SK-N-SH (cell line): Measurements from ENCODE around the gene CDHR3. TPM values are rescaled to one million over a fixed set of nuclear protein-coding genes. Genes with fewer than 3 reads are reported as not detected.

Experiments used
- CTCF ChIA-PET: fragments of 300-600, 350-600 bp; formaldehyde crosslinking; extraction: SDS; loops from one replicate; lab custom pipeline; 2021; lab: Yijun Ruan, JAX
- POLR2A ChIA-PET: fragments of 350-600 bp; sonication (Branson Sonifier 250); formaldehyde crosslinking; extraction: SDS; loops from one replicate; lab custom pipeline; 2020; ENCODE audit warnings: antibody characterized with exemption, inconsistent platforms; lab: Yijun Ruan, JAX
- DNase-seq: peaks from one replicate; pipeline ENCODE4 v3.0.0; 2012
- H2AFZ ChIP-seq: fragments of 200-600 bp; sonication (generic); 2 replicates; pipeline ENCODE4 v1.8.1; 2016; ENCODE audit warnings: antibody characterized with exemption, mild to moderate bottlenecking, low read depth
- H3F3A ChIP-seq: fragments of 200-600 bp; sonication (generic); replicated peaks from 2 replicates; pipeline ENCODE3; 2016; ENCODE audit warnings: antibody characterized with exemption, mild to moderate bottlenecking; ENCODE audit not compliant: insufficient read depth
- H3K27ac ChIP-seq, 2 experiments: fragments of 200-500 bp in 1 of 2; fragments of 200-600 bp in 1 of 2; sonication (Bioruptor generic) in 1 of 2; sonication (generic), shearing (Covaris generic) in 1 of 2; 2 replicates each; pipeline versions ENCODE4 v1.5.1 to v1.6.1; 2014 to 2016; ENCODE audit warnings: low read depth in 2 of 2, inconsistent platforms in 1 of 2, low read length in 1 of 2, mild to moderate bottlenecking in 1 of 2, mixed read lengths in 1 of 2
- H3K27me3 ChIP-seq: fragments of 200-600 bp; sonication (generic), shearing (Covaris generic); 2 replicates; pipeline ENCODE4 v1.6.1; 2016; ENCODE audit warnings: mixed run types; ENCODE audit not compliant: insufficient read depth
- H3K36me3 ChIP-seq, 2 experiments: fragments of 200-500 bp in 1 of 2; fragments of 200-600 bp in 1 of 2; sonication (Bioruptor generic) in 1 of 2; sonication (generic) in 1 of 2; replicated peaks in 1 of 2; 2 replicates each; pipeline versions ENCODE3 to v1.5.1; 2014 to 2016; ENCODE audit warnings: low read length in 1 of 2, mild to moderate bottlenecking in 1 of 2; ENCODE audit not compliant: insufficient read depth in 2 of 2, control insufficient read depth in 1 of 2
- H3K4me1 ChIP-seq, 2 experiments: fragments of 200-500 bp in 1 of 2; fragments of 200-600 bp in 1 of 2; sonication (Bioruptor generic) in 1 of 2; sonication (generic), shearing (Covaris generic) in 1 of 2; 2 replicates each; pipeline versions ENCODE4 v1.5.1 to v1.6.1; 2014 to 2016; ENCODE audit warnings: low read depth in 1 of 2, low read length in 1 of 2, mixed run types in 1 of 2; ENCODE audit not compliant: insufficient read depth in 2 of 2, control insufficient read depth in 1 of 2
- H3K4me2 ChIP-seq: fragments of 200-600 bp; sonication (generic), shearing (Covaris generic); 2 replicates; pipeline ENCODE4 v1.6.1; 2017; ENCODE audit warnings: mixed run types
- H3K4me3 ChIP-seq, 2 experiments: fragments of 200-500 bp in 1 of 2; fragments of 200-600 bp in 1 of 2; sonication (Bioruptor generic) in 1 of 2; sonication (generic), shearing (Covaris generic) in 1 of 2; 2 replicates each; pipeline versions ENCODE4 v1.5.1 to v1.8.1; 2014 to 2016; ENCODE audit warnings: low read depth in 2 of 2, inconsistent platforms in 1 of 2, low read length in 1 of 2, mild to moderate bottlenecking in 1 of 2, mixed read lengths in 1 of 2, moderate library complexity in 1 of 2
- H3K79me2 ChIP-seq: fragments of 200-600 bp; sonication (generic); 2 replicates; pipeline ENCODE4 v1.8.1; 2017; ENCODE audit warnings: mild to moderate bottlenecking; ENCODE audit not compliant: insufficient read depth
- H3K9ac ChIP-seq: fragments of 200-600 bp; sonication (generic); 2 replicates; pipeline ENCODE4 v1.6.1; 2017; ENCODE audit warnings: mixed run types
- H3K9me2 ChIP-seq: fragments of 200-600 bp; sonication (generic); 2 replicates; pipeline ENCODE4 v1.6.1; 2017; ENCODE audit warnings: mixed run types
- H3K9me3 ChIP-seq: fragments of 200-600 bp; sonication (generic); 2 replicates; pipeline ENCODE4 v1.6.1; 2017; ENCODE audit warnings: mixed run types, mild to moderate bottlenecking, moderate library complexity
- H4K20me1 ChIP-seq: fragments of 200-600 bp; sonication (generic); 2 replicates; pipeline ENCODE4 v1.6.1; 2017; ENCODE audit warnings: mild to moderate bottlenecking, mixed run types; ENCODE audit not compliant: insufficient read depth
- EP300 ChIP-seq, 2 experiments: IDR thresholded peaks; 2 replicates each; pipeline versions ENCODE4 v1.4.0 to v1.6.1; 2012; ENCODE audit warnings: borderline replicate concordance in 1 of 2, low read depth in 1 of 2, low read length in 1 of 2
- FOSL2 ChIP-seq: IDR thresholded peaks from 2 replicates; pipeline ENCODE4 v1.4.0; 2012; ENCODE audit warnings: low read depth, mild to moderate bottlenecking, moderate library complexity, borderline replicate concordance
- JUND ChIP-seq: IDR thresholded peaks from 2 replicates; pipeline ENCODE4 v1.4.0; 2012
- MXI1 ChIP-seq: IDR thresholded peaks from 2 replicates; pipeline ENCODE4 v1.6.1; 2012; ENCODE audit warnings: mild to moderate bottlenecking, low read depth, low read length, improper control_type of control experiment
- NFIC ChIP-seq: IDR thresholded peaks from 2 replicates; pipeline ENCODE4 v1.4.0; 2012; ENCODE audit warnings: borderline replicate concordance
- NRF1 ChIP-seq: IDR thresholded peaks from 2 replicates; pipeline ENCODE4 v1.6.1; 2012; ENCODE audit warnings: low read depth, mild to moderate bottlenecking, low read length
- PBX3 ChIP-seq: IDR thresholded peaks from 2 replicates; pipeline ENCODE4; 2012
- RFX5 ChIP-seq: IDR thresholded peaks from 2 replicates; pipeline ENCODE4 v1.6.1; 2012; ENCODE audit warnings: mild to moderate bottlenecking, improper control_type of control experiment, low read length
- SIN3A ChIP-seq: IDR thresholded peaks from 2 replicates; pipeline ENCODE4 v1.6.1; 2012; ENCODE audit warnings: low read depth, mild to moderate bottlenecking, low read length, moderate library complexity, borderline replicate concordance
- SMC3 ChIP-seq: IDR thresholded peaks from 2 replicates; pipeline ENCODE4 v1.6.1; 2012; ENCODE audit warnings: low read depth, low read length, improper control_type of control experiment
- TCF12 ChIP-seq: IDR thresholded peaks from 2 replicates; pipeline ENCODE4 v1.4.0; 2012
- YY1 ChIP-seq: IDR thresholded peaks from 2 replicates; pipeline ENCODE4 v1.4.0; 2012; ENCODE audit warnings: low read depth, mild to moderate bottlenecking
- WGBS: methylation state at CpG from one replicate; pipeline ENCODE4 v1.1.6; 2017; ENCODE audit warnings: low lambda C conversion rate; 5-methylcytosine and 5-hydroxymethylcytosine counted together
- polyA plus RNA-seq, 3 experiments: library from polyadenylated mRNA; depleted of rRNA; stranded (reverse); fragments of >200 nt; gene quantifications; 2 replicates each; pipeline ENCODE4 v1.2.3, GENCODE V29; 2012
- TF ChIP-seq, protein P1 (sequence below): fragments of 200-600 bp; sonication (generic); IDR thresholded peaks from 2 replicates; pipeline ENCODE4 v1.6.1; 2017; ENCODE audit warnings: antibody characterized with exemption, mild to moderate bottlenecking, moderate library complexity
- TF ChIP-seq, protein P2 (sequence below): IDR thresholded peaks from 2 replicates; pipeline ENCODE4 v1.4.0; 2012; ENCODE audit warnings: low read depth, borderline replicate concordance
- TF ChIP-seq, protein P3 (sequence below): fragments of 150-350 bp; IDR thresholded peaks from 2 replicates; pipeline ENCODE4 v1.6.1; 2016; ENCODE audit warnings: mild to moderate bottlenecking, low read depth, low read length
- TF ChIP-seq, protein P4 (sequence below): IDR thresholded peaks from 2 replicates; pipeline ENCODE4 v1.4.0; 2012; ENCODE audit warnings: low read depth

CDHR3 gene
- polyA plus RNA-seq, 1 of the 3 experiments (the other 2 are of a cell fraction) = 7.5 TPM

- ChIA-PET POLR2A (interaction anchor here (1.0 to 2.1 kb wide), 5 partner anchors 10 to 1111 kb away, joined by 3 to 26 read pairs (median 9); partner anchors contain the start of genes HBP1 and SYPL1), CTCF (interaction anchor here (0.6 to 14.1 kb wide), 41 partner anchors 8 to 512 kb away, joined by 3 to 593 read pairs (median 5); partner anchors contain the start of gene SYPL1)
- H2AFZ ChIP-seq = peak overlapping the region; percentile 52; the same call in 1 of the 2 replicates
- H3K27ac ChIP-seq = peak overlapping the region in 1 of 2 experiments; percentile 96; a peak in 2 of 4 replicates
- no peaks in the 10 kb centered on the region for H3K79me2 ChIP-seq
- H3K36me3 ChIP-seq = no peaks in the 10 kb centered on the region
- H3K27me3 ChIP-seq = no peaks in the 10 kb centered on the region
- H3K9me2 ChIP-seq = no peaks in the 10 kb centered on the region
- peaks cover under 1 to 33% of the 10 kb centered on the region in 2 experiments; a peak in 2 of 4 replicates for H3K4me1 ChIP-seq
- no peak for DNase-seq
- no peaks in the 10 kb centered on the region for H3K9me3 ChIP-seq
- H3K4me3 ChIP-seq = no peak overlapping the region
- no peak overlapping the region for H3K4me2 ChIP-seq
- H4K20me1 ChIP-seq = no peaks in the 10 kb centered on the region
- H3F3A ChIP-seq = no peaks in the 10 kb centered on the region
- TF ChIP-seq NRF1 = no peak
- no peak; the same call in 1 of the 2 replicates for TF ChIP-seq YY1
- TF ChIP-seq SIN3A = no peak
- TF ChIP-seq, protein P1, sequence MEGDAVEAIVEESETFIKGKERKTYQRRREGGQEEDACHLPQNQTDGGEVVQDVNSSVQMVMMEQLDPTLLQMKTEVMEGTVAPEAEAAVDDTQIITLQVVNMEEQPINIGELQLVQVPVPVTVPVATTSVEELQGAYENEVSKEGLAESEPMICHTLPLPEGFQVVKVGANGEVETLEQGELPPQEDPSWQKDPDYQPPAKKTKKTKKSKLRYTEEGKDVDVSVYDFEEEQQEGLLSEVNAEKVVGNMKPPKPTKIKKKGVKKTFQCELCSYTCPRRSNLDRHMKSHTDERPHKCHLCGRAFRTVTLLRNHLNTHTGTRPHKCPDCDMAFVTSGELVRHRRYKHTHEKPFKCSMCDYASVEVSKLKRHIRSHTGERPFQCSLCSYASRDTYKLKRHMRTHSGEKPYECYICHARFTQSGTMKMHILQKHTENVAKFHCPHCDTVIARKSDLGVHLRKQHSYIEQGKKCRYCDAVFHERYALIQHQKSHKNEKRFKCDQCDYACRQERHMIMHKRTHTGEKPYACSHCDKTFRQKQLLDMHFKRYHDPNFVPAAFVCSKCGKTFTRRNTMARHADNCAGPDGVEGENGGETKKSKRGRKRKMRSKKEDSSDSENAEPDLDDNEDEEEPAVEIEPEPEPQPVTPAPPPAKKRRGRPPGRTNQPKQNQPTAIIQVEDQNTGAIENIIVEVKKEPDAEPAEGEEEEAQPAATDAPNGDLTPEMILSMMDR = no peak
- TF ChIP-seq, protein P2, sequence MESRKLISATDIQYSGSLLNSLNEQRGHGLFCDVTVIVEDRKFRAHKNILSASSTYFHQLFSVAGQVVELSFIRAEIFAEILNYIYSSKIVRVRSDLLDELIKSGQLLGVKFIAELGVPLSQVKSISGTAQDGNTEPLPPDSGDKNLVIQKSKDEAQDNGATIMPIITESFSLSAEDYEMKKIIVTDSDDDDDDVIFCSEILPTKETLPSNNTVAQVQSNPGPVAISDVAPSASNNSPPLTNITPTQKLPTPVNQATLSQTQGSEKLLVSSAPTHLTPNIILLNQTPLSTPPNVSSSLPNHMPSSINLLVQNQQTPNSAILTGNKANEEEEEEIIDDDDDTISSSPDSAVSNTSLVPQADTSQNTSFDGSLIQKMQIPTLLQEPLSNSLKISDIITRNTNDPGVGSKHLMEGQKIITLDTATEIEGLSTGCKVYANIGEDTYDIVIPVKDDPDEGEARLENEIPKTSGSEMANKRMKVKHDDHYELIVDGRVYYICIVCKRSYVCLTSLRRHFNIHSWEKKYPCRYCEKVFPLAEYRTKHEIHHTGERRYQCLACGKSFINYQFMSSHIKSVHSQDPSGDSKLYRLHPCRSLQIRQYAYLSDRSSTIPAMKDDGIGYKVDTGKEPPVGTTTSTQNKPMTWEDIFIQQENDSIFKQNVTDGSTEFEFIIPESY = no peak
- no peak for TF ChIP-seq FOSL2
- TF ChIP-seq NFIC = no peak
- TF ChIP-seq, protein P3, sequence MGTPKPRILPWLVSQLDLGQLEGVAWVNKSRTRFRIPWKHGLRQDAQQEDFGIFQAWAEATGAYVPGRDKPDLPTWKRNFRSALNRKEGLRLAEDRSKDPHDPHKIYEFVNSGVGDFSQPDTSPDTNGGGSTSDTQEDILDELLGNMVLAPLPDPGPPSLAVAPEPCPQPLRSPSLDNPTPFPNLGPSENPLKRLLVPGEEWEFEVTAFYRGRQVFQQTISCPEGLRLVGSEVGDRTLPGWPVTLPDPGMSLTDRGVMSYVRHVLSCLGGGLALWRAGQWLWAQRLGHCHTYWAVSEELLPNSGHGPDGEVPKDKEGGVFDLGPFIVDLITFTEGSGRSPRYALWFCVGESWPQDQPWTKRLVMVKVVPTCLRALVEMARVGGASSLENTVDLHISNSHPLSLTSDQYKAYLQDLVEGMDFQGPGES = no peak
- no peak for TF ChIP-seq TCF12
- no peak for TF ChIP-seq EP300 (IDR thresholded peaks at IDR 0.05; ENCODE audit: borderline replicate concordance in 1 of 2, low read depth in 1 of 2, low read length in 1 of 2)
- TF ChIP-seq, protein P4, sequence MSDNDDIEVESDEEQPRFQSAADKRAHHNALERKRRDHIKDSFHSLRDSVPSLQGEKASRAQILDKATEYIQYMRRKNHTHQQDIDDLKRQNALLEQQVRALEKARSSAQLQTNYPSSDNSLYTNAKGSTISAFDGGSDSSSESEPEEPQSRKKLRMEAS = no peak
- TF ChIP-seq SMC3 = no peak
- no peak for TF ChIP-seq MXI1
- no peak for TF ChIP-seq JUND
- TF ChIP-seq PBX3 = no peak
- TF ChIP-seq RFX5 = no peak
- WGBS = 74% methylated on average over 10 of the region's 10 CpGs
- no peak overlapping the region for H3K9ac ChIP-seq
These were observed 94.3 kb downstream of the CDHR3 start for GRCh38 chr7:106057204-106057961.
